Smooth muscle cell of the brain vasculature (primary cell): ENCODE measurements around the gene SCRN2.

Source experiments
- DNase-seq: peaks from one replicate; pipeline ENCODE4 v3.0.0-alpha.2; 2012; ENCODE audit warnings: low read depth, low spot score

The SCRN2 gene

GRCh38 chr17:47840742-47841487 lies at the start of gene SCRN2:
TSS of gene SCRN2 (minus strand) at chr17:47841273. CDS start at chr17:47840843, 430 bp downstream.
- no peak for DNase-seq

DNA sequence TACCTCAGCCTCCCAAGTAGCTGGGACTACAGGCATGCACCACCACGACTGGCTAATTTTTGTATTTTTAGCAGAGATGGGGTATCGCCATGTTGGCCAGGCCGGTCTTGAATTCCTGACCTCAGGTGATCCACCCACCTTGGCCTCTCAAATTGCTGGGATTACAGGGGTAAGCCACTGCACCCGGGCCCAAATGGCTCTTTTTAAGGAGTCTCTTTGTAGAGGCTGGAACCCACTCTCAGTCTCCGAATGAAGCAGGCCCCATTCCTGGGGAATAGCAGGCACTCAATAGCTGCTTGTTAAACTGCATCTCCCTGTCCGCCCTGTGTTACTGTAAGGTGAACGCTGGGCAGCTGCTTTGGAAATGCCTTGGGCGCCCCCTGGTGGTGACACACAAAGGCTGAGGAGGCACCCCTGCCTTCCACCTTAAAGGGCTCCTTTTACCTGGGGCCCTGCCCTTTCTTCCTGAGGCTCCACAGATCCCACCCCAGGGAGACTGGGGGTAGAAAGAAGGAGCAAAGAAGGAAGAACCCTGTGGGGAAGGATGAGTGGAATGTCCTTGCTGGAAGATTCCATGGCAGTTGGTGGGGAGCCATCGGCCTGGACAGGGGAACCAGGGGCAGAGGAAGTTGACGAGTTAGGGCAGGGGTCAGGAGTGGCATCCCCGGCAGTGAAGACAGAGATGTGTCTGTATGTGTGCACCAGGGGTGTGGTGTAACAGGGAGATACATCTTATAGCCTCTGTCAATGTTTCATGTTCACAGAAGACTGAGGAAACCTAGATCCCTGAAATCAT lies 48.9 kb upstream of the SCRN2 start:
- peak; percentile 49 for DNase-seq

DNA sequence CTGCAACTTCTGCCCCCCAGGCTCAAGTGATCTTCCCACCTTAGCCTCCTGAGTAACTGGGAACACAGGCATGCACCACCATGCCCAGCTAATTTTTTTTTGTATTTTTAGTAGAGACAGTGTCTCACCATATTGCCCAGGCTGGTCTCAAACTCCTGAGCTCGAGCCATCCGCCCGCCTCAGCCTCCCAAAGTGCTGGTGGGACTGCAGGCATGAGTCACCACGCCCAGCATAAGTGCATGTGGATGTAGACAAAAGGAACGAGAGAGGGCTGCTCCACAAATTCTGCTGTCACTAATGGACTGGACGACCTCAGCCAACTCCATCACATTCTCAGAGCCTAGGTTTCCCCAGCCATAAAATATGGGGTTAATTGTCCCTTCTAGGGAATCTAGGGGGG lies 47.2 kb upstream of the SCRN2 start:
- no peak for DNase-seq

DNA sequence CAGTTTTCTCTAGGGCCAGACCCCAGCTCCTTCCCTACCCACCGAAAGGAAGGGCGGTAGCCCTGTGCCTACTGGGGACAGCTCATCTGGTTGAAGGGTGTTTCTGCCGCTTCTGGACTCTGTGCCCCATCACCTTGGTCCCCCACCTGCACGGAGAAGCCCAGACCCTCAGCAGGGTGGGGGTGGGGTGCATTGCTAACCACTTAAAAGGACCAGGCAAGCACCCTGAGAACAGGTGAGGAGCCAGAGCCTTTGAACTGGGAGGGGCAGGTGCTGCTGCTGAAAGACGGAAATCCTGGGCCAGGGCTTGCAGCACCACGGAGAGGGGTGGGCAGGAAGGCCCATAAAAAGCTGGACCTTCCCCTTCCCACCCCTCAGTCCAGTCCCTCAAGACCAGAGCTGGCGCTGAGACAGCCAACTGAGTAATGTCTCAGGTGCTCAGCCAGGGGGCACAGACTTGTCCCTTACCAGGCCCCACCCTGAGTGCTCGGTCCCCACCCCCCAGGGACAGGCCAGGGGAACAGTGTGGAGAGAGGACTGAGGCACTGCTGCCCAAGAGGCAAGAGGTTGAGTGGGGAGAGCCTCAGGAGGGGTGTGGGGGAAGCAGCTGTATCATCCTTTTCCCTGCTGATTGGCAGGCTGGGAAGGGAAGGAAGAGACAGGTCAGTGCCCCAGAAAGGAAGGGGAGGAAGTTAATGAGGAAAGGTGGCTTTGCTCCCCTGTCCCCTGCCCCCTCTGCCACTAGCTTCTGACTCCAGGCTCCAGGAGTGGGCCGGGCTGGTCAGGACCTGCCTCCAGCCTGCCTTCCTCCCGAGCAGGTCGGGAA lies 44.0 kb upstream of the SCRN2 start:
- DNase-seq, result no peak

DNA sequence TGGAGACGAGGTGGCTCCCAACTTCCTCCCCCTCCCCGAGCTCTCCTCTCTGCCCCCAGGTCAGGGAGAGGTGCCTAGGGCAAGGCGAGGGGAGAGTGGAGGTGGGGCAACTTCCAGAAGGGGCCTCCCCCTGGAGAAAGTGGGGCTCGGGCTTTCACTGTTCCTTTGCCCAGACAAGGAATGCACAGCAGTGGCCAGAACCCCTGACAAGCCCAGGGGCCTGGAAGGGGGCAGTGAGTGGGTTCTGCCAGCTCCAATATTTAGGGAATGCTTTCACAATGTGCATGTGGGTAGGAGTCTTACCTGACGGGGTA lies 43.3 kb upstream of the SCRN2 start:
- no peak for DNase-seq

DNA sequence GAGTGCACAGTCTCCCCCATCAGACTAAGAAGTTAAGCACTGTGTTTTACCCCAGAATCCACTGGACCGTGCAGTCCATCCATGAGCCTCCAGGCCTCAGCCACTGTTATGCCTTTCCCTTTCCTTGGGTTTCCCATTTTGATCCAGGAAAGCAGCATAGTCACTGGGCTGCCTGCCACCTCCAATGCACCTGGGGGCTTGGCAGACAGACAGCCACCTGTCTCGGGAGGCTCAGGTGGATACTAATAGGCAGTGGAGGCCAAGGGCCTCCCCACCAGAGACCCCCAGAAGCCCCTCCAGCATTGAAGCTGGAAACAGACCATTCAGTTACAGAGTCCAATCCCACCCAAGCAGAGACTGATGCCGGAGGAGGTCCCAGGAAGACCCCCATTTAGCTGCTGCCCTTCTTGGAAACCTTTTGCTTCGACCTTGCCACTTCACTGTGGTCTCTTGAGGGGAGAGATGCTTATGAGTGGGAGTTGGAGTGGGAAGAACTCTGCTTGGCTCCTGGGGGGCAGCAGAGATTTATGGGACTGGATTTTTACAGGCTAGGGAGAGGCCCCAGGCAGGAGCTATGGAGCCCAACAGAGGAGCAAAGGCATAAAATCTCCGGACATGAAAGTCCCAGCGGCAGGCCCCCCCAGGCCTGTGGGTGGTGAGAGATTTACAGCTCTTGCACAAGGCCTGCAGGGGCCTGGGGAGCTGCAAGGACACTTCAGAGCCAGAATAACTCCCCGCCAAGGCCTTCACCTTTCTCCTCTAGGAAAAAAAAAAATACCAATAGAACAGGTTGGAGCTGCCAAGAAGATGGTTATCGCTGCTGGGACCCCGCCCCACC lies 42.7 kb upstream of the SCRN2 start:
- no peak for DNase-seq

- DNase-seq, result no peak
These were observed 41.9 kb upstream of the SCRN2 start for GRCh38 chr17:47882695-47883588.

- no peak for DNase-seq
These were observed 41.2 kb upstream of the SCRN2 start for GRCh38 chr17:47882247-47882646.

- no peak for DNase-seq
These were observed 38.8 kb upstream of the SCRN2 start for GRCh38 chr17:47879776-47880454.

DNA sequence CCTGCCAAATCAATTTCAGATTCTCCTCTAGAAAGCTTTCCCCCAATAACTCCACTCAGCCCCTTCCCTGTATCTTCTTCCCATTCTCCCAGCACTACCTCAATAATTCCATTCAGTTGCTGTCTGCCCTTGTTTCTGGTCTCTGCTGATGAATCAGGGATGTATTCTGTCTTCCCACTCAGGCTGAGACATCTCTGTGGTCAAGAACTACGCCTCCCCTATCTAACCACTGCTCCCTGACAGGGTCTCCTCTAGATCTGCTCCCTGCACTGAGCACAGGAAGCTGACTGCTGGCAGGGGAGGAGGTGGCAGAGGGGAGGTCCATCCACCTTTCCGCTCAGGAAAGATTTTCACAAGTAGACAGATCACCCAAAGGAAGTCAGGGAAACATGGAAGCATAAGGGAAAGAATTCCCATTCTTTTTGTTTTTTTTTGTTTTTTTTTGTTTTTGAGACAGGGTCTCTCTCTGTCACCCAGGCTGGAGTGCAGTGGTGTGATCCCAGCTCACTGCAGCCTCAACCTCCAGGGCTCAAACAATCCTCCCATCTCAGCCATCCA lies 38.0 kb upstream of the SCRN2 start:
- DNase-seq, result no peak

DNA sequence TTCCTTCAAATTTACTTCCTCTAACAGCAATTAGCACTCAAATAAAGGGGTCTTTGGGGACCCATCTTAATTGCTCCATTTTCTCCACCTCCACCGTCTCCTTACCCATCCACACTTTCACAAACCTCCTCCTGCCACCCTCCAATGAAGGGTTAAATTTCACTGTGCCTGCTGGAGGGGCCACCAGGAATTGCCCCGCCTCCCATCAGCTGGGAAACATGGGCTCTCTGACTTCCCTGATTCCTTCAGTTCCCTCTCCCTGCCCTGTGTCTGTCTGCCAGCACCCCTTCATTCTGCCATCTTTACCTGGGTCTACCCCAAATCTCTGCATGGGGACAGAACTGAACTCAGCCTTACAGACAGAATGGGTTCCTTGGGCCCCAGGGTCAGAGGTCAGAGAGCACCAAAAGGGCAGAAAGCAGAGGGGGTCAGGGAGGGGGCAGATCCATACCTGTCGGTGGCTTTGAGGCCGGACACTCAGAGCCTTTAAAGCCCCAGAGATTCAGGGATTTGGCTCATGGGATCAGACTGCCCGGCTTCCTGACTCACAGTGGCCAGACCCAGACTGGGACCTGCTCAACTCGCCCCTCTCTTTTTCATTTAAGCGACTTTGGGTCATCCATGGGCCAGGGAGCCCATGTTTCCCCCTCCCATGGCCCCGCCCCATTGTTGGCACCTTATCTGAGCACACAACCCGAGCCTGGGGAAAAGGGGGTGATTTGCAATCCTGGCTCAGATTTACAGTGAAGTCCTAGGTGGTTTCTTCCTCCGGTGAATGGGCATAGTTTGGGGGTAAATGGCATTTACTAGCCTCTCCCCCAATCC lies 37.3 kb upstream of the SCRN2 start:
- DNase-seq, result no peak

- DNase-seq, result no peak
These were observed 36.4 kb upstream of the SCRN2 start for GRCh38 chr17:47877368-47878034.

- no peak for DNase-seq
These were observed 34.2 kb upstream of the SCRN2 start for GRCh38 chr17:47875011-47875985.

- DNase-seq, result no peak
These were observed 32.4 kb upstream of the SCRN2 start for GRCh38 chr17:47873200-47874090.

DNA sequence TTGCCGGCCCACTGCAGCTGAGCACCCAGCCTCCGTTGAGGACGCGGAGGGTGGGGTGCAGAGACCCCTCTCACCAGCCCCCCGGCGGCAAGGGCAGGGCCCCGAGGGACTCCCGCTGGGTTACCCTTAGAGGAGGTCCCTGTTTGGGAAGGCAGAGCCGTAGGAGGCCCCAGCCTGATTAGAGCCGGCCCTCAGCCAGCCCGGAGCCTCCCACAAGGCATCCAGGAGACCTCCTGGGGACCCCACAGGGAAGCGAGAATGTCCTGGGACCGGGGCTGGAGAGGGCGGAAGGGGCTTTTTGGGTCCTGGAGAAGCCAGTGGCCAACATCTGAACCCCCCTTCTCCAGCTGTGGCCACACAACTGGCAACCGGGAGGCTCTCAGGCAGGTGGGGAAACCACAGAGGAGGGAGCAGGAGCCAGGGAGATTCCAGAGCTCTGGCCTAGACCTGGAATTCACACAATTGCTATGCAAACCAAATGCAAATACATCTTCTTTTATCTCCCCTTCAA lies 31.6 kb upstream of the SCRN2 start:
- DNase-seq, result no peak
